A549 (cell line): ENCODE data around the gene NECAB3. TPM values are rescaled to one million over a fixed set of nuclear protein-coding genes. Genes with fewer than 3 reads are reported as not detected.

ENCODE experiments used
- ATAC-seq, 2 experiments: fragments of 200-7000 bp in 1 of 2; fragments of >200 bp in 1 of 2; cut with Nextera tagmentation in 1 of 2; cut with Tn5 transposase in 1 of 2; 3 replicates each; pipeline versions ENCODE4 v1.8.0 to v1.9.1; 2018 to 2020; ENCODE audit warnings: mild to moderate bottlenecking in 1 of 2, moderate library complexity in 1 of 2
- CTCF ChIA-PET: fragments of 300-600 bp; sonication (Branson Sonifier 250); formaldehyde crosslinking; extraction: SDS; loops from one replicate; lab custom pipeline; 2021; ENCODE audit warnings: antibody characterized with exemption, inconsistent platforms; lab: Yijun Ruan, JAX
- POLR2A ChIA-PET: fragments of 350-600 bp; formaldehyde crosslinking; extraction: SDS; loops from one replicate; lab custom pipeline; 2021; ENCODE audit warnings: antibody characterized with exemption, inconsistent platforms; lab: Yijun Ruan, JAX
- DNase-seq, 2 experiments: peaks; one replicate each; pipeline versions ENCODE4 v3.0.0 to v3.0.0-alpha.2; 2011 to 2016; ENCODE audit warnings: low read depth in 1 of 2, low spot score in 1 of 2
- FAIRE-seq: peaks from 2 replicates; lab custom pipeline; 2011; peaks lifted over from hg19 to GRCh38; lab: Jason Lieb, UNC
- H3K27ac ChIP-seq, 2 experiments: fragments of >200 bp; sonication (Bioruptor Twin); formaldehyde crosslinking; 3 replicates each; pipeline ENCODE4 v1.5.1; 2016 to 2017
- H3K4me1 ChIP-seq: fragments of >200 bp; sonication (Bioruptor Twin); formaldehyde crosslinking; 3 replicates; pipeline ENCODE4 v1.6.1; 2016
- H3K4me2 ChIP-seq: fragments of >200 bp; sonication (Bioruptor Twin); formaldehyde crosslinking; 3 replicates; pipeline ENCODE4 v1.6.1; 2016
- H3K4me3 ChIP-seq: fragments of >200 bp; sonication (Bioruptor Twin); formaldehyde crosslinking; 3 replicates; pipeline ENCODE4 v1.5.1; 2016
- H3K9me3 ChIP-seq: fragments of >200 bp; sonication (Bioruptor Twin); formaldehyde crosslinking; 3 replicates; pipeline ENCODE4 v1.6.1; 2016
- BHLHE40 ChIP-seq: IDR thresholded peaks from 2 replicates; pipeline ENCODE4 v1.6.1; 2012; ENCODE audit warnings: low read depth, low read length, inconsistent platforms
- CBX2 ChIP-seq: fragments of 200-600 bp; sonication (generic); IDR thresholded peaks from 2 replicates; pipeline ENCODE4 v1.6.1; 2016; ENCODE audit warnings: low read depth, mild to moderate bottlenecking, borderline replicate concordance
- CBX8 ChIP-seq: fragments of 200-600 bp; sonication (generic); IDR thresholded peaks from 2 replicates; pipeline ENCODE4 v1.6.1; 2016
- CHD2 ChIP-seq: fragments of 150-350 bp; IDR thresholded peaks from 2 replicates; pipeline ENCODE4 v1.6.1; 2014; ENCODE audit warnings: low read length; ENCODE audit not compliant: partially characterized antibody
- CHD4 ChIP-seq: fragments of 200-600 bp; sonication (generic); IDR thresholded peaks from 2 replicates; pipeline ENCODE4 v1.6.1; 2016; ENCODE audit warnings: antibody characterized with exemption, mild to moderate bottlenecking, borderline replicate concordance
- EP300 ChIP-seq, 2 experiments: fragments of >200 bp; sonication (Bioruptor Twin); formaldehyde crosslinking; IDR thresholded peaks; 2 replicates in 1 of 2; 3 replicates in 1 of 2; pipeline ENCODE4 v1.6.1; 2016 to 2017
- FOSL2 ChIP-seq, 2 experiments: fragments of 450-650 bp in 1 of 2; fragments of >200 bp in 1 of 2; sonication (Bioruptor Twin) in 1 of 2; formaldehyde crosslinking; IDR thresholded peaks; 2 replicates each; pipeline versions ENCODE4 v1.5.0 to v1.6.1; 2016 to 2020; ENCODE audit warnings: mild to moderate bottlenecking in 1 of 2, moderate library complexity in 1 of 2
- GATA3 ChIP-seq: IDR thresholded peaks from 2 replicates; pipeline ENCODE4 v1.6.1; 2012; ENCODE audit warnings: borderline replicate concordance
- HDAC2 ChIP-seq: fragments of 200-600 bp; sonication (generic); IDR thresholded peaks from 2 replicates; pipeline ENCODE4 v1.6.1; 2016
- HOXA7 ChIP-seq: fragments of 250-450 bp; sonication (Bioruptor Pico); IDR thresholded peaks from 2 replicates; pipeline ENCODE4 v1.5.0; 2020; ENCODE audit warnings: mild to moderate bottlenecking, moderate library complexity
- HOXB13 ChIP-seq: fragments of 250-450 bp; sonication (Bioruptor Pico); IDR thresholded peaks from 2 replicates; pipeline ENCODE4 v1.5.0; 2020; ENCODE audit warnings: low read depth, mild to moderate bottlenecking, moderate library complexity
- HOXB5 ChIP-seq: fragments of 250-450 bp; sonication (Bioruptor Pico); IDR thresholded peaks from 2 replicates; pipeline ENCODE4 v1.5.0; 2020; ENCODE audit warnings: mild to moderate bottlenecking, moderate library complexity
- JUN ChIP-seq, 2 experiments: fragments of >200 bp; sonication (Bioruptor Twin); formaldehyde crosslinking; IDR thresholded peaks; 2 replicates in 1 of 2; 3 replicates in 1 of 2; pipeline ENCODE4 v1.6.1; 2016 to 2017
- KDM1A ChIP-seq: fragments of 200-600 bp; sonication (generic); IDR thresholded peaks from 2 replicates; pipeline ENCODE4 v1.6.1; 2016; ENCODE audit warnings: low read depth, mild to moderate bottlenecking
- KDM5A ChIP-seq: fragments of 200-600 bp; sonication (generic); IDR thresholded peaks from 2 replicates; pipeline ENCODE4 v1.6.1; 2016; ENCODE audit warnings: antibody characterized with exemption, mild to moderate bottlenecking
- MAFK ChIP-seq: fragments of 450-650 bp; IDR thresholded peaks from 2 replicates; pipeline ENCODE4 v1.6.1; 2014; ENCODE audit not compliant: partially characterized antibody
- RAD21 ChIP-seq, 2 experiments: fragments of >200 bp in 1 of 2; sonication (Bioruptor Twin) in 1 of 2; formaldehyde crosslinking in 1 of 2; IDR thresholded peaks in 1 of 2; conservative IDR thresholded peaks in 1 of 2; 2 replicates in 1 of 2; 3 replicates in 1 of 2; pipeline ENCODE4 v1.6.1; 2012 to 2018; ENCODE audit warnings: inconsistent platforms in 1 of 2
- SREBF2 ChIP-seq: fragments of 450-650 bp; IDR thresholded peaks from 2 replicates; pipeline ENCODE4 v1.6.1; 2014; ENCODE audit warnings: mild to moderate bottlenecking, moderate library complexity
- ZFP36 ChIP-seq: fragments of 450-650 bp; IDR thresholded peaks from 2 replicates; pipeline ENCODE4 v1.6.1; 2014; ENCODE audit warnings: borderline replicate concordance; ENCODE audit not compliant: partially characterized antibody
- ZSCAN20 ChIP-seq: fragments of 250-450 bp; sonication (Bioruptor Pico); IDR thresholded peaks from 2 replicates; pipeline ENCODE4 v1.8.0; 2022; ENCODE audit warnings: mild to moderate bottlenecking, moderate library complexity
- WGBS: methylation state at CpG from one replicate; pipeline ENCODE4 v1.1.6; 2017; ENCODE audit errors: missing lambda C conversion rate; 5-methylcytosine and 5-hydroxymethylcytosine counted together
- polyA plus RNA-seq, 4 experiments: library from polyadenylated mRNA; depleted of rRNA in 3 of 4; stranded (reverse); fragments of >200 nt; fragmentation: RNase III in 1 of 4; extraction: RNeasy Plus Mini Kit Qiagen cat#74134 plus additional on column Dnase treatment in 1 of 4; gene quantifications; 2 replicates in 3 of 4; 3 replicates in 1 of 4; pipeline ENCODE4 v1.2.3, GENCODE V29; 2011 to 2017
- TF ChIP-seq, protein P1 (sequence below): fragments of 200-600 bp; sonication (generic); IDR thresholded peaks from 2 replicates; pipeline ENCODE4 v1.6.1; 2016; ENCODE audit warnings: antibody characterized with exemption, mild to moderate bottlenecking, moderate library complexity
- TF ChIP-seq, protein P2 (sequence below): fragments of >200 bp; sonication (Bioruptor Twin); formaldehyde crosslinking; IDR thresholded peaks from 2 replicates; pipeline ENCODE4 v1.6.1; 2016
- TF ChIP-seq, protein P3 (sequence below): IDR thresholded peaks from 2 replicates; pipeline ENCODE4 v1.6.1; 2012
- TF ChIP-seq, protein P4 (sequence below): fragments of >200 bp; sonication (Bioruptor Twin); formaldehyde crosslinking; IDR thresholded peaks from 3 replicates; pipeline ENCODE4 v1.5.1; 2016
- TF ChIP-seq, protein P5 (sequence below): fragments of 150-350 bp; IDR thresholded peaks from 2 replicates; pipeline ENCODE4 v1.6.1; 2014; ENCODE audit warnings: low read depth, mild to moderate bottlenecking, low read length
- TF ChIP-seq, protein P6 (sequence below): fragments of 450-650 bp; IDR thresholded peaks from 2 replicates; pipeline ENCODE4 v1.6.1; 2014; ENCODE audit warnings: antibody characterized with exemption

NECAB3 gene
- polyA plus RNA-seq, 2 of the 4 experiments (the other 2 are of a cell fraction): 9.3 to 19.3 TPM

DNA sequence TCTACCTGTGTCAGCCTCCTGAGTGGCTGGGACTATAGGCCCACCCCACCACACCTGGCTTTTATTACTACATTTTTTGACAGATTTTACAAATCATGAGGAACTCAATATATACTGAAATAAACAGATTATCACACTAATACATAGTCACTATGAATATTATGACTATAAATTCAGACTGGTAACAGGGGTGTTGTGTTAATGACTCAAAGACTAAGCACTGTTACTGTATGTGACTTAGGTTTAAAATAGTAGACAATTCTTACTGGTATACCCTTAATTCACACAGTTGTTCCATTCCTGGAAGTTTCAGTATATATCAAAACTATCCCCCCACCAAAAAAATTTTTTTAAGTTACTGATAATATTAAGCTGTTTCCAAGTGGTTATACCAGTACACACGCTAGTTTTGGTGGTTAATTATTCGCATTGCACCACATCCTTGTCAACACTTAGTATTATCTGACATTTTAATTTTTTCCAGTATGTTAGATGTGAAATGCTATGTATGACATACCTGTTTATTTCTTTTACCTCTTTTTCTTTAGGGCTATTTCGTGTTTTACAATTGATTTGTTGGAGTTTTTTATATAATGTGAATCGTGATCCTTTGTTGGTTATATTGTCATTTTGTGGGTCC lies 46.5 kb downstream of the NECAB3 start:
- 87% methylated on average over 4 of the region's 4 CpGs for WGBS
- DNase-seq (no peak), ATAC-seq (no peak), FAIRE-seq (no peak)
- ChIA-PET CTCF (no interaction called here), POLR2A (no interaction called here)
- TF ChIP-seq CBX2 (no peak), MAFK (no peak), RAD21 (conservative IDR thresholded peaks at IDR 0.05 in 1 of 2, IDR thresholded peaks at IDR 0.05 in 1 of 2) (no peak), CBX8 (no peak), EP300 (IDR thresholded peaks at IDR 0.05) (no peak), ZFP36 (peak; percentile 44)
- TF ChIP-seq, protein P1, sequence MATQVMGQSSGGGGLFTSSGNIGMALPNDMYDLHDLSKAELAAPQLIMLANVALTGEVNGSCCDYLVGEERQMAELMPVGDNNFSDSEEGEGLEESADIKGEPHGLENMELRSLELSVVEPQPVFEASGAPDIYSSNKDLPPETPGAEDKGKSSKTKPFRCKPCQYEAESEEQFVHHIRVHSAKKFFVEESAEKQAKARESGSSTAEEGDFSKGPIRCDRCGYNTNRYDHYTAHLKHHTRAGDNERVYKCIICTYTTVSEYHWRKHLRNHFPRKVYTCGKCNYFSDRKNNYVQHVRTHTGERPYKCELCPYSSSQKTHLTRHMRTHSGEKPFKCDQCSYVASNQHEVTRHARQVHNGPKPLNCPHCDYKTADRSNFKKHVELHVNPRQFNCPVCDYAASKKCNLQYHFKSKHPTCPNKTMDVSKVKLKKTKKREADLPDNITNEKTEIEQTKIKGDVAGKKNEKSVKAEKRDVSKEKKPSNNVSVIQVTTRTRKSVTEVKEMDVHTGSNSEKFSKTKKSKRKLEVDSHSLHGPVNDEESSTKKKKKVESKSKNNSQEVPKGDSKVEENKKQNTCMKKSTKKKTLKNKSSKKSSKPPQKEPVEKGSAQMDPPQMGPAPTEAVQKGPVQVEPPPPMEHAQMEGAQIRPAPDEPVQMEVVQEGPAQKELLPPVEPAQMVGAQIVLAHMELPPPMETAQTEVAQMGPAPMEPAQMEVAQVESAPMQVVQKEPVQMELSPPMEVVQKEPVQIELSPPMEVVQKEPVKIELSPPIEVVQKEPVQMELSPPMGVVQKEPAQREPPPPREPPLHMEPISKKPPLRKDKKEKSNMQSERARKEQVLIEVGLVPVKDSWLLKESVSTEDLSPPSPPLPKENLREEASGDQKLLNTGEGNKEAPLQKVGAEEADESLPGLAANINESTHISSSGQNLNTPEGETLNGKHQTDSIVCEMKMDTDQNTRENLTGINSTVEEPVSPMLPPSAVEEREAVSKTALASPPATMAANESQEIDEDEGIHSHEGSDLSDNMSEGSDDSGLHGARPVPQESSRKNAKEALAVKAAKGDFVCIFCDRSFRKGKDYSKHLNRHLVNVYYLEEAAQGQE: no peak
- H3K9me3 ChIP-seq: no peaks in the 10 kb centered on the region
- no peaks in the 10 kb centered on the region for H3K4me1 ChIP-seq
- no peak overlapping the region for H3K4me2 ChIP-seq
- H3K4me3 ChIP-seq: no peak overlapping the region
- H3K27ac ChIP-seq: no peak overlapping the region

DNA sequence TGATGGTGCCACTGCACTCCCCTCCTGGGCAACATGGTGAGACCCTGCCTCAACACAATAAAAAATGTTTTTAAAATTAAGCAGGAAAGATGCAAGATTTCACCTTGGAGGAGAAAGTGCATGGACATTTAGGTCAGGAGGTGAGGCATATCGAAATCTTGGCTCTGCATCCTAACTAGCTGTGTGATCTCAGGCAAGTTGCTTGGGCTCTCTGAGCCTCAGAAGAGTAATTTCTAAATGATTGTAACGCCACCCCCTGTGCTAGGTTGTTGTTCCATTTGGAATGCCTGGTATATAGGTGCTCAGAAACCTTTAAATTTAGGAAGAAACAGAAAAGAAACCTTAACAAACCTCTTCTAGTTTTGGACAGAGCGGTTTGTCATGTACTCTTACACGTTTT lies 48.0 kb downstream of the NECAB3 start:
- POLR2A ChIA-PET: no interaction called here
- DNase-seq (no peak), FAIRE-seq (no peak), ATAC-seq (no peak)
- CTCF ChIA-PET: interaction anchor here (0.7 to 1.4 kb wide), 2 partner anchors 52 to 124 kb away, joined by 3 read pairs; no protein-coding TSS in a partner anchor
- Histone ChIP-seq H3K4me3 (no peak overlapping the region), H3K9me3 (no peaks in the 10 kb centered on the region), H3K27ac (no peak overlapping the region), H3K4me2 (no peak overlapping the region), H3K4me1 (no peaks in the 10 kb centered on the region)
- TF ChIP-seq, protein P2, sequence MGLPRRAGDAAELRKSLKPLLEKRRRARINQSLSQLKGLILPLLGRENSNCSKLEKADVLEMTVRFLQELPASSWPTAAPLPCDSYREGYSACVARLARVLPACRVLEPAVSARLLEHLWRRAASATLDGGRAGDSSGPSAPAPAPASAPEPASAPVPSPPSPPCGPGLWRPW: no peak
- TF ChIP-seq, protein P3, sequence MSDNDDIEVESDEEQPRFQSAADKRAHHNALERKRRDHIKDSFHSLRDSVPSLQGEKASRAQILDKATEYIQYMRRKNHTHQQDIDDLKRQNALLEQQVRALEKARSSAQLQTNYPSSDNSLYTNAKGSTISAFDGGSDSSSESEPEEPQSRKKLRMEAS: no peak
- no peak for TF ChIP-seq CHD2
- no peak for TF ChIP-seq KDM5A
- no peak for TF ChIP-seq JUN (IDR thresholded peaks at IDR 0.05)
- TF ChIP-seq GATA3: no peak
- TF ChIP-seq, protein P4, sequence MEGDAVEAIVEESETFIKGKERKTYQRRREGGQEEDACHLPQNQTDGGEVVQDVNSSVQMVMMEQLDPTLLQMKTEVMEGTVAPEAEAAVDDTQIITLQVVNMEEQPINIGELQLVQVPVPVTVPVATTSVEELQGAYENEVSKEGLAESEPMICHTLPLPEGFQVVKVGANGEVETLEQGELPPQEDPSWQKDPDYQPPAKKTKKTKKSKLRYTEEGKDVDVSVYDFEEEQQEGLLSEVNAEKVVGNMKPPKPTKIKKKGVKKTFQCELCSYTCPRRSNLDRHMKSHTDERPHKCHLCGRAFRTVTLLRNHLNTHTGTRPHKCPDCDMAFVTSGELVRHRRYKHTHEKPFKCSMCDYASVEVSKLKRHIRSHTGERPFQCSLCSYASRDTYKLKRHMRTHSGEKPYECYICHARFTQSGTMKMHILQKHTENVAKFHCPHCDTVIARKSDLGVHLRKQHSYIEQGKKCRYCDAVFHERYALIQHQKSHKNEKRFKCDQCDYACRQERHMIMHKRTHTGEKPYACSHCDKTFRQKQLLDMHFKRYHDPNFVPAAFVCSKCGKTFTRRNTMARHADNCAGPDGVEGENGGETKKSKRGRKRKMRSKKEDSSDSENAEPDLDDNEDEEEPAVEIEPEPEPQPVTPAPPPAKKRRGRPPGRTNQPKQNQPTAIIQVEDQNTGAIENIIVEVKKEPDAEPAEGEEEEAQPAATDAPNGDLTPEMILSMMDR: no peak
- TF ChIP-seq, protein P5, sequence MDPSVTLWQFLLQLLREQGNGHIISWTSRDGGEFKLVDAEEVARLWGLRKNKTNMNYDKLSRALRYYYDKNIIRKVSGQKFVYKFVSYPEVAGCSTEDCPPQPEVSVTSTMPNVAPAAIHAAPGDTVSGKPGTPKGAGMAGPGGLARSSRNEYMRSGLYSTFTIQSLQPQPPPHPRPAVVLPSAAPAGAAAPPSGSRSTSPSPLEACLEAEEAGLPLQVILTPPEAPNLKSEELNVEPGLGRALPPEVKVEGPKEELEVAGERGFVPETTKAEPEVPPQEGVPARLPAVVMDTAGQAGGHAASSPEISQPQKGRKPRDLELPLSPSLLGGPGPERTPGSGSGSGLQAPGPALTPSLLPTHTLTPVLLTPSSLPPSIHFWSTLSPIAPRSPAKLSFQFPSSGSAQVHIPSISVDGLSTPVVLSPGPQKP: no peak
- no peak for TF ChIP-seq HOXA7 (CRISPR knock-in tag)
- no peak for TF ChIP-seq SREBF2
- TF ChIP-seq HDAC2: no peak
- no peak for TF ChIP-seq CBX8
- no peak for TF ChIP-seq BHLHE40
- no peak for TF ChIP-seq KDM1A
- no peak for TF ChIP-seq CHD4
- TF ChIP-seq ZSCAN20 (CRISPR knock-in tag): no peak
- TF ChIP-seq FOSL2 (IDR thresholded peaks at IDR 0.05): no peak
- no peak for TF ChIP-seq FOSL2 (CRISPR knock-in tag; IDR thresholded peaks at IDR 0.05)
- TF ChIP-seq, protein P6, sequence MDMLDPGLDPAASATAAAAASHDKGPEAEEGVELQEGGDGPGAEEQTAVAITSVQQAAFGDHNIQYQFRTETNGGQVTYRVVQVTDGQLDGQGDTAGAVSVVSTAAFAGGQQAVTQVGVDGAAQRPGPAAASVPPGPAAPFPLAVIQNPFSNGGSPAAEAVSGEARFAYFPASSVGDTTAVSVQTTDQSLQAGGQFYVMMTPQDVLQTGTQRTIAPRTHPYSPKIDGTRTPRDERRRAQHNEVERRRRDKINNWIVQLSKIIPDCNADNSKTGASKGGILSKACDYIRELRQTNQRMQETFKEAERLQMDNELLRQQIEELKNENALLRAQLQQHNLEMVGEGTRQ: no peak
- TF ChIP-seq HOXB5 (CRISPR knock-in tag): no peak
- TF ChIP-seq HOXB13 (CRISPR knock-in tag): no peak
- WGBS: 84% methylated on average over 4 of the region's 4 CpGs
